ENCODE results near the gene NELL1.

The NELL1 gene

GRCh38 chr11:20990447-20990846 lies 321.1 kb downstream of the NELL1 start:
- no peak for DNase-seq (ENCODE audit: low read depth in 2 of 2)
- no peak overlapping the region for H3K4me3 ChIP-seq (replicated peaks in 1 of 2; ENCODE audit: low read depth in 2 of 2, low read length in 2 of 2)
- TF ChIP-seq CTCF (IDR thresholded peaks at IDR 0.05; ENCODE audit: low read depth, low read length), result no peak

GRCh38 chr11:20991471-20991870 lies 322.1 kb downstream of the NELL1 start:
- DNase-seq (ENCODE audit: low read depth in 2 of 2), result no peak
- no peak for TF ChIP-seq CTCF (IDR thresholded peaks at IDR 0.05; ENCODE audit: low read depth, low read length)
- no peak overlapping the region for H3K4me3 ChIP-seq (replicated peaks in 1 of 2; ENCODE audit: low read depth in 2 of 2, low read length in 2 of 2)

GRCh38 chr11:21007297-21007696 lies 337.9 kb downstream of the NELL1 start:
- no peak overlapping the region for H3K4me3 ChIP-seq (replicated peaks in 1 of 2; ENCODE audit: low read depth in 2 of 2, low read length in 2 of 2)
- no peak for TF ChIP-seq CTCF (IDR thresholded peaks at IDR 0.05; ENCODE audit: low read depth, low read length)

GRCh38 chr11:21018248-21018647 lies 348.9 kb downstream of the NELL1 start:
- H3K4me3 ChIP-seq (replicated peaks in 1 of 2; ENCODE audit: low read depth in 2 of 2, low read length in 2 of 2), result no peak overlapping the region
- no peak for DNase-seq (ENCODE audit: low read depth in 2 of 2)
- TF ChIP-seq CTCF (IDR thresholded peaks at IDR 0.05; ENCODE audit: low read depth, low read length), result no peak

More at GRCh38 chr11:21007297-21007696, 337.9 kb downstream of the NELL1 start:
- no peak for DNase-seq (ENCODE audit: low read depth in 2 of 2)

- H3K4me3 ChIP-seq (replicated peaks in 1 of 2; ENCODE audit: low read depth in 2 of 2, low read length in 2 of 2), result no peak overlapping the region
- TF ChIP-seq CTCF (IDR thresholded peaks at IDR 0.05; ENCODE audit: low read depth, low read length), result no peak
- no peak for DNase-seq (ENCODE audit: low read depth in 2 of 2)
Measured at GRCh38 chr11:21026685-21027084, 357.3 kb downstream of the NELL1 start.

GRCh38 chr11:21037850-21038249 lies 368.5 kb downstream of the NELL1 start:
- TF ChIP-seq CTCF (IDR thresholded peaks at IDR 0.05; ENCODE audit: low read depth, low read length), result no peak
- no peak overlapping the region for H3K4me3 ChIP-seq (replicated peaks in 1 of 2; ENCODE audit: low read depth in 2 of 2, low read length in 2 of 2)

GRCh38 chr11:21038801-21039200 lies 369.4 kb downstream of the NELL1 start:
- TF ChIP-seq CTCF (IDR thresholded peaks at IDR 0.05; ENCODE audit: low read depth, low read length), result no peak

More at GRCh38 chr11:21037850-21038249, 368.5 kb downstream of the NELL1 start:
- no peak for DNase-seq (ENCODE audit: low read depth in 2 of 2)

More at GRCh38 chr11:21038801-21039200, 369.4 kb downstream of the NELL1 start:
- DNase-seq (ENCODE audit: low read depth in 2 of 2), result no peak
- no peak overlapping the region for H3K4me3 ChIP-seq (replicated peaks in 1 of 2; ENCODE audit: low read depth in 2 of 2, low read length in 2 of 2)

Measured in cardiac fibroblast (primary cell).